RWPE1 (cell line): ENCODE measurements around the gene OLIG1.

Experiments used
- CTCF ChIA-PET: fragments of 350-600 bp; sonication (Branson Sonifier 250); formaldehyde crosslinking; extraction: SDS; loops from one replicate; lab custom pipeline; 2021; lab: Yijun Ruan, JAX
- POLR2A ChIA-PET: fragments of 400-600 bp; formaldehyde crosslinking; extraction: SDS; loops from one replicate; lab custom pipeline; 2020; ENCODE audit warnings: antibody characterized with exemption; ENCODE audit not compliant: low non-redundant PET; lab: Yijun Ruan, JAX
- DNase-seq: peaks from one replicate; pipeline ENCODE4 v3.0.0; 2012; ENCODE audit warnings: low spot score
- H3K27ac ChIP-seq: fragments of 450-650 bp; 2 replicates; pipeline ENCODE4 v1.5.1; 2017
- TF ChIP-seq, protein P1 (sequence below): fragments of 450-650 bp; conservative IDR thresholded peaks from 2 replicates; pipeline ENCODE4 v1.5.1; 2017; ENCODE audit warnings: low read depth, mild to moderate bottlenecking

Gene OLIG1

GRCh38 chr21:33046455-33046854 is 23.5 kb upstream of the OLIG1 start:
- POLR2A ChIA-PET, result no interaction called here
- DNase-seq, result no peak

GRCh38 chr21:33047231-33047630 is 22.7 kb upstream of the OLIG1 start:
- DNase-seq, result peak; percentile 51
- ChIA-PET POLR2A (no interaction called here), CTCF (no interaction called here)
- H3K27ac ChIP-seq, result no peak overlapping the region
- TF ChIP-seq, protein P1, sequence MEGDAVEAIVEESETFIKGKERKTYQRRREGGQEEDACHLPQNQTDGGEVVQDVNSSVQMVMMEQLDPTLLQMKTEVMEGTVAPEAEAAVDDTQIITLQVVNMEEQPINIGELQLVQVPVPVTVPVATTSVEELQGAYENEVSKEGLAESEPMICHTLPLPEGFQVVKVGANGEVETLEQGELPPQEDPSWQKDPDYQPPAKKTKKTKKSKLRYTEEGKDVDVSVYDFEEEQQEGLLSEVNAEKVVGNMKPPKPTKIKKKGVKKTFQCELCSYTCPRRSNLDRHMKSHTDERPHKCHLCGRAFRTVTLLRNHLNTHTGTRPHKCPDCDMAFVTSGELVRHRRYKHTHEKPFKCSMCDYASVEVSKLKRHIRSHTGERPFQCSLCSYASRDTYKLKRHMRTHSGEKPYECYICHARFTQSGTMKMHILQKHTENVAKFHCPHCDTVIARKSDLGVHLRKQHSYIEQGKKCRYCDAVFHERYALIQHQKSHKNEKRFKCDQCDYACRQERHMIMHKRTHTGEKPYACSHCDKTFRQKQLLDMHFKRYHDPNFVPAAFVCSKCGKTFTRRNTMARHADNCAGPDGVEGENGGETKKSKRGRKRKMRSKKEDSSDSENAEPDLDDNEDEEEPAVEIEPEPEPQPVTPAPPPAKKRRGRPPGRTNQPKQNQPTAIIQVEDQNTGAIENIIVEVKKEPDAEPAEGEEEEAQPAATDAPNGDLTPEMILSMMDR, result no peak

More at GRCh38 chr21:33046455-33046854, 23.5 kb upstream of the OLIG1 start:
- no peak overlapping the region for H3K27ac ChIP-seq
- CTCF ChIA-PET, result no interaction called here
- TF ChIP-seq, protein P1, result no peak

GRCh38 chr21:33051925-33052324 is 18.0 kb upstream of the OLIG1 start:
- H3K27ac ChIP-seq, result no peak overlapping the region
- DNase-seq, result no peak
- TF ChIP-seq, protein P1, result no peak
- ChIA-PET POLR2A (no interaction called here), CTCF (no interaction called here)

- ChIA-PET CTCF (no interaction called here), POLR2A (no interaction called here)
- TF ChIP-seq, protein P1, result no peak
Measured at GRCh38 chr21:33053951-33054350, 16.0 kb upstream of the OLIG1 start.

DNA sequence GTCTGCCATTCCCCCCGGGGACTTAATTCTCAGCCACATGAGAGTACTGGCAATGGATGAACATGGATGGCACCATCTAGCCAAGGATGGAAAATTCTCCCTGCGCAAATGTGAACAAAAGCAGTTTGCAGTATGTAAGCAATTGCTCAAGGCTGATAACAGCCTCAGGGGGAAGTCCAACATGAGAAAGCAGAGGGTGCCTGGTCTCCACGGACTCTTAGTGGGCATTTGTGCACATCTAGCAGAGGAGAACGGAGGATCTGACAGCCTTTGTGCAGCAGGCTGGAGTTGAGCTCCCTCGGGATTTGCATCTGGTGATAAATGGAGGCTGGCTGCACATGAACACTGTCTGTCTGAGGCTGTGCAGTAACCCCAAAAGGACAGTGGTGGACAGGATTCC is 13.9 kb upstream of the OLIG1 start:
- TF ChIP-seq, protein P1, result no peak

More at GRCh38 chr21:33053951-33054350, 16.0 kb upstream of the OLIG1 start:
- H3K27ac ChIP-seq, result no peak overlapping the region
- no peak for DNase-seq

DNA sequence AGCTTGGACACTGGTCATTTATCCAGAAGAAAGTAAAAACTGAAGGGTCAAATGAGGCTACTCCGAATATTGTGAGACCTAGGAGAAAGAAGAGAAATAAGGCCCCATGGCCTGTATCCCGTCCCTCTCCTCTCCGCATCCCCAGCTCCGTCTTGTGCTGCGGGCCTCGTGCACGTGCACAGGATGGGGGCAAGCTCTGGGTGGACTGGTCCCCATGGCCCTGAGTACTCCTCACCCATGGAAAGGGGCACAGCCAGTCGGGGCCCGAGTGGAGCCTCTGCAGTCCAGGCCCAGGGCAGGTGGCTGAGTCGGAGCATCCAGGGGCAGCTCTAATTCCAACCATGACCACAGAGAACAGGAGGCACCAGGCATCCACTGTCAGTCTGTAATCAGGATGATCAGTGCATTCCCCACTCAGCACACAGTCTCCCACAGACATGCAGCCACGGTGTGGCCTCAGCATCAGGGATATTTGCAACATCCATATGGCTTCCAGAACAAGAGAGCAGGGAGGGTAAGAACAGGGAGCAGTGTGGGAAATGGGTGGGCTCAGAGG is 12.5 kb upstream of the OLIG1 start:
- no peak for DNase-seq
- POLR2A ChIA-PET, result no interaction called here
- TF ChIP-seq, protein P1, result no peak
- CTCF ChIA-PET, result no interaction called here
- no peak overlapping the region for H3K27ac ChIP-seq

More for the DNA sequence above, 13.9 kb upstream of the OLIG1 start:
- ChIA-PET POLR2A (no interaction called here), CTCF (no interaction called here)
- no peak overlapping the region for H3K27ac ChIP-seq
- no peak for DNase-seq

- ChIA-PET CTCF (no interaction called here), POLR2A (no interaction called here)
- no peak for DNase-seq
- H3K27ac ChIP-seq, result no peak overlapping the region
- TF ChIP-seq, protein P1, result no peak
Measured at GRCh38 chr21:33058527-33058926, 11.4 kb upstream of the OLIG1 start.
